ENCODE measurements around the gene TEKT1.

DNA sequence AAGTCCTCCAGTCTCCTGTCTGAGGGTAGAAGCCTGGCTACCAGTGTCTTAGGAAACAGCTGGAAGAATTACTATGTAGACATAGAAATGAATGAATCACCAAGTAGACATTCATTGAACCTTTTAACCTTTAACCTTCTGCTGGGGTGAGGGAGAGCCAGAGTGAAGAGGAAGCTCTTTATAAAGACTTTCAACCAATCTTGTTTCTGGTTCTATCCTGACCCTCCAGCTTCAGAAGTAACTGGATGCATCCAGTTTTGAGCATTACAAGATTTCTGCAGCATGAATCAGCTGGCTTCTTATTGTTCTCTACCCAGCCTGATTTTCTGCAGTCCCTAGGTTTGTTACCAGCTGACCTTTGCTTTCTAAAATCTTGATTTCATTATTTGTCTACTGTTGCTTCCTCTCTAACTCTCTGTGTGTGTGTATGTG is 8.5 kb downstream of the TEKT1 start:
- TF ChIP-seq, protein P1, sequence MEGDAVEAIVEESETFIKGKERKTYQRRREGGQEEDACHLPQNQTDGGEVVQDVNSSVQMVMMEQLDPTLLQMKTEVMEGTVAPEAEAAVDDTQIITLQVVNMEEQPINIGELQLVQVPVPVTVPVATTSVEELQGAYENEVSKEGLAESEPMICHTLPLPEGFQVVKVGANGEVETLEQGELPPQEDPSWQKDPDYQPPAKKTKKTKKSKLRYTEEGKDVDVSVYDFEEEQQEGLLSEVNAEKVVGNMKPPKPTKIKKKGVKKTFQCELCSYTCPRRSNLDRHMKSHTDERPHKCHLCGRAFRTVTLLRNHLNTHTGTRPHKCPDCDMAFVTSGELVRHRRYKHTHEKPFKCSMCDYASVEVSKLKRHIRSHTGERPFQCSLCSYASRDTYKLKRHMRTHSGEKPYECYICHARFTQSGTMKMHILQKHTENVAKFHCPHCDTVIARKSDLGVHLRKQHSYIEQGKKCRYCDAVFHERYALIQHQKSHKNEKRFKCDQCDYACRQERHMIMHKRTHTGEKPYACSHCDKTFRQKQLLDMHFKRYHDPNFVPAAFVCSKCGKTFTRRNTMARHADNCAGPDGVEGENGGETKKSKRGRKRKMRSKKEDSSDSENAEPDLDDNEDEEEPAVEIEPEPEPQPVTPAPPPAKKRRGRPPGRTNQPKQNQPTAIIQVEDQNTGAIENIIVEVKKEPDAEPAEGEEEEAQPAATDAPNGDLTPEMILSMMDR (IDR thresholded peaks at IDR 0.05) = no peak
- no peak for TF ChIP-seq TCF7L2 (IDR thresholded peaks at IDR 0.05; ENCODE audit: low read depth, low read length)
- TF ChIP-seq, protein P2, sequence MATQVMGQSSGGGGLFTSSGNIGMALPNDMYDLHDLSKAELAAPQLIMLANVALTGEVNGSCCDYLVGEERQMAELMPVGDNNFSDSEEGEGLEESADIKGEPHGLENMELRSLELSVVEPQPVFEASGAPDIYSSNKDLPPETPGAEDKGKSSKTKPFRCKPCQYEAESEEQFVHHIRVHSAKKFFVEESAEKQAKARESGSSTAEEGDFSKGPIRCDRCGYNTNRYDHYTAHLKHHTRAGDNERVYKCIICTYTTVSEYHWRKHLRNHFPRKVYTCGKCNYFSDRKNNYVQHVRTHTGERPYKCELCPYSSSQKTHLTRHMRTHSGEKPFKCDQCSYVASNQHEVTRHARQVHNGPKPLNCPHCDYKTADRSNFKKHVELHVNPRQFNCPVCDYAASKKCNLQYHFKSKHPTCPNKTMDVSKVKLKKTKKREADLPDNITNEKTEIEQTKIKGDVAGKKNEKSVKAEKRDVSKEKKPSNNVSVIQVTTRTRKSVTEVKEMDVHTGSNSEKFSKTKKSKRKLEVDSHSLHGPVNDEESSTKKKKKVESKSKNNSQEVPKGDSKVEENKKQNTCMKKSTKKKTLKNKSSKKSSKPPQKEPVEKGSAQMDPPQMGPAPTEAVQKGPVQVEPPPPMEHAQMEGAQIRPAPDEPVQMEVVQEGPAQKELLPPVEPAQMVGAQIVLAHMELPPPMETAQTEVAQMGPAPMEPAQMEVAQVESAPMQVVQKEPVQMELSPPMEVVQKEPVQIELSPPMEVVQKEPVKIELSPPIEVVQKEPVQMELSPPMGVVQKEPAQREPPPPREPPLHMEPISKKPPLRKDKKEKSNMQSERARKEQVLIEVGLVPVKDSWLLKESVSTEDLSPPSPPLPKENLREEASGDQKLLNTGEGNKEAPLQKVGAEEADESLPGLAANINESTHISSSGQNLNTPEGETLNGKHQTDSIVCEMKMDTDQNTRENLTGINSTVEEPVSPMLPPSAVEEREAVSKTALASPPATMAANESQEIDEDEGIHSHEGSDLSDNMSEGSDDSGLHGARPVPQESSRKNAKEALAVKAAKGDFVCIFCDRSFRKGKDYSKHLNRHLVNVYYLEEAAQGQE (IDR thresholded peaks at IDR 0.05; ENCODE audit: insufficient read depth in 1 of 2, low read depth in 2 of 2, low read length in 1 of 2) = no peak
